ENCODE measurements around the gene NDFIP2.
"Not testable (repeated sequence)": the region's sequence is repeated elsewhere in the genome, so short reads cannot be mapped to it uniquely, and the experiment has no call there.

The NDFIP2 gene

GRCh38 chr13:79534596-79534995 lies 53.6 kb downstream of the NDFIP2 start:
- DNase-seq (ENCODE audit: low read depth): no peak

GRCh38 chr13:79538757-79539156 lies 57.8 kb downstream of the NDFIP2 start:
- no peak for DNase-seq (ENCODE audit: low read depth)

GRCh38 chr13:79540504-79540903 lies 59.5 kb downstream of the NDFIP2 start:
- DNase-seq (ENCODE audit: low read depth): no peak

DNA sequence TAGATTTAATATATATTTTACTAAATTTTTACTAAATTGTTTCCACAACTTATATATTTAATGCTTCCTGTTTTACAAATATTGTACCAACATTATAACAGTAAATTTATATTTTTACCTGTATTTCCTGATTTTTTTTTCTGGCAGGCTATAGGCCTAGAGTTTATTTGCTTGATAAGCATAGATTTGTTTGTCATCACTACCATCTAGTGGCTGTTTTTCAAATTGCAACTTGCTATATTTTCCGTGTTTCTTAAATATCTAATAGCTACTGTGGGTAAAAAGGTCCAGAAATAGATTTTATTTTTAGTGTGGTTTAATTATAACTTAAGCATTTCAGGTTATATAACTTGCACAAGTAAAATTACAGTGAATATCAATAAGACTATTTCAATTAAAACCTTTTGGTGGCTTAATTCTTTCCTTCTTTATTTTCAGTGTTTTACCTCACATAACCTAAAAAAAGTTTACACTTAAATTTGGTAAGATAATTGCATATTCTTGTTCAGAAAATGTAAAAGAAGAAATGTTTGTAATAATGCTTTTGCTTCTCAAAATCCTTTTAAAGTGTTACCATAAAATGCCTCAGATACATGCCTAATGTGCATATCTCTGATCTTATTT lies 60.6 kb downstream of the NDFIP2 start:
- no peak for DNase-seq (ENCODE audit: low read depth)

GRCh38 chr13:79543883-79544282 lies 62.9 kb downstream of the NDFIP2 start:
- DNase-seq (ENCODE audit: low read depth): no peak

DNA sequence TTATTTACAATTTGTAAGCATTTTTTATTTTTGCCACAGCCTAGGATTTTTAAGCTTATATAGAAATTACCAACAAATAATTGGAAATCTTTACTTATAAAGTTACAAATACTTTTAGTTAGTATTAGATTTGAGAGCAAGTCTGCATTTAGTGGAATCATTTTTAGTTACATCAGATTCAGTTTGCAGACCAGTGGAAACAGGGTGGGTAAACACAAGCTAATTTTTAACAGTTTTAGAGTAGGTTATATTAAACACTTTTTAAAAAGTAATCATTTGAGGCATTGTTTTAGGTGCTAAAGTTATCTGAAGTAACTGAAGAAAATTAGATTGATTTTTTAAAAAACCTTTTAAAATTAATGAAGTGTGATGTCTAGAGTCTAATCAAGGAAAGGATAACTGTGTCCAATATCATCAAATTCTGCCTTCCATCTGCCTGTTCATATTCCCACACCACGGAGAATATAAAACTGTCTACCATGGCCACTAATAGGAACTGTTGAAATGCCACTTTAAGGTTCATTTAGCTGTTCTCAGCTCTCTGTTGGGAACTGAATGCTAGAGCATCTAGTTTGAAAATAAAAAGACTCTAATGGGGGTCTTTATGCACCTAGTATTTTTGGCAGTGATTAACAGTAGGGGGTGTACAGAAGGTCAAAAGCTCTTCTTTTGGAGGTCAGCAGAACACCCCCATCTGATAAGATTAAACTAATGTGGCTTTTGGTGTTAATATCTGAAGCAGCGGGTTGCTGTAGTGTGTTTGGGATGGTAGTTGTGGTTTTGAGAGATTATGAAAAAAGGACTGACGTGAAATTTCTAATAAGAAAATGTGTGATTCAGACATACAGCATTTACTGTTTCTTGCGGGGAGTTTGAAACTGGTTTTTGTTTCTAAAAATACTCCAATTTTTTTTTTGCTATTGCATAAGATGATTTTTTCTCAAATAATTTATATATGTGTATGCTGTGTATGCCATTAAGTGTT lies 66.5 kb downstream of the NDFIP2 start:
- DNase-seq (ENCODE audit: low read depth): no peak

- no peak for DNase-seq (ENCODE audit: low read depth)
Observed at GRCh38 chr13:79548902-79549301, 67.9 kb downstream of the NDFIP2 start.

DNA sequence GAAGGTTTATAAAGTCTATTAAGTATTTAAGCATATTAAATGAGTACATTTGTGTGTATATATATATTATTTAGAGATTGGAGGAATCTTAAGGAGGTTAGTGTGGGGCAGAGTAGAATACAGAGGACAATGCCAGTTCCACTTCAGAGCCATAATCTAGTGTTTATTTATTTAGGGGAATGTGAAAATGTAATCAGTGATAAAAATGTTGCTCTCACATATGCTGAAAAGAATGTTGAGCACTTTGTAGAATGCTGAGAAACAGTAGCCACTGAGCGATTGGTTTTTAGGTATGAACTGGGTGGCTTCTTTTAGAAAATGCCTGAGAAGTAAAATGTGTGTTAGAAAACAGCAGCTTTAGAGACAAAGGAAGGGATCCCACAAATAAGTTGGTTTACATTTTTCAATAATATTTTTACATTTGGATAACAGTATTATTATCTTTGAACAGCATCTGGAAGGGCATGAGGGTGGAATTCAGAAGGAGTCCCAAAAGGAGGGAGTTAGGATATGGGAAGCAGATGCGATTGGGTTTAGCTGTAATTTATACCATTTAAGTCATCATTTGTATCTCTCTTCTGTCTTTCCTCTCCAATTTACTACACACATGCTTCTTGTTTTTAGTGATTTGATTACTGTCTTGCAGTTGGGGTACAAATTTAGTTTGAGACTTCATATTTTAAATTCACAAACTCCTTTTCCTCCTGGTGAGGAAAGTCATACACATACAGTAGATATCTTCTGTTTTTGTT lies 68.6 kb downstream of the NDFIP2 start:
- no peak for DNase-seq (ENCODE audit: low read depth)

DNA sequence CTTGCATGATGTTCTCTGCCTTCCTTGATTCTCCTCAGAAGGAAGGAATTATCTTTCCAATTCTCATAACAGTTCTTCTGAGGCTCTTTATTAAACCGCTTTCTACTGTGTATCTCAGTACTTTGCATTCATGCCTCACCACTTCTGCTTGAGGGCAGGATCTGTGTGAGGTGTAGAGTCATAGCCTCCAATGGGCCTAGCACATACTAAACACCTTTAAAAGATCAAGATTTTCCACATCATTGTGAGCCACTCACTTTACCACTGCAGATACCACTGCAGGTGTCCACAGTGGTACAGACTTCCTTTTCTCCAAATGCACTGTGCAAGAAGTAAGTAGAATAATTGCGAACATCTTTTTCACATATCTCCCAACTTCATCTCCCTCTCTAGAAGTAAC lies 76.7 kb downstream of the NDFIP2 start:
- DNase-seq (ENCODE audit: low read depth): no peak

- DNase-seq (ENCODE audit: low read depth): no peak
Observed at GRCh38 chr13:79560954-79561353, 80.0 kb downstream of the NDFIP2 start.

- no peak for DNase-seq (ENCODE audit: low read depth)
Observed at GRCh38 chr13:79562557-79562956, 81.6 kb downstream of the NDFIP2 start.

GRCh38 chr13:79566118-79566517 lies 85.2 kb downstream of the NDFIP2 start:
- DNase-seq (ENCODE audit: low read depth): no peak

DNA sequence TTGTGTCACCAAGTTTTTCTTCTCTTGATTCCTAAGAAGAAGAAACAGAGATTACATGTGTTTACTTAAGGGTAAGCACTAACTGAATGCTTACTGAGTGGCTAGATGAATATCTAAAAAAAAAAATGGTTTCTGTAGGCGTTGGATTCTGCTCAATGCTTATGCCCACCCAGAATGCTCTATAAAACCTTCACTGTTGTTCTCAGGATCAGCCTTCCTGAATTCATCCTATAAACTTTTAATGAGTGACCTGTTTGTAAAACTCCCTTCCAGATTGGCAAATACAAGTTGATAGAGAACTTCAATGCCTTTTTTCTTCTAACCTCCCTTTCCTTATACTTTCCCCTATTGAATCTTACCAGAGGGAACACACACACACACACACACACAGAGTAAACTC lies 90.2 kb downstream of the NDFIP2 start:
- DNase-seq (ENCODE audit: low read depth): no peak

DNA sequence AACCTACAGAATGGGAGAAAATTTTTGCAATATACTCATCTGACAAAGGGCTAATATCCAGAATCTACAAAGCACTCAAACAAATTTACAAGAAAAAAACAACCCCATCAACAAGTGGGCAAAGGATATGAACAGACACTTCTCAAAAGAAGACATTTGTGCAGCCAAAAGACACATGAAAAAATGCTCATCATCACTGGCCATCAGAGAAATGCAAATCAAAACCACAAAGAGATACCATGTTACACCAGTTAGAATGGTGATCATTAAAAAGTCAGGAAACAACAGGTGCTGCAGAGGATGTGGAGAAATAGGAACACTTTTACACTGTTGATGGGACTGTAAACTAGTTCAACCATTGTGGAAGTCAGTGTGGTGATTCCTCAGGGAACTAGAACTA lies 92.9 kb downstream of the NDFIP2 start:
- not testable (repeated sequence) for DNase-seq (ENCODE audit: low read depth)

GRCh38 chr13:79581870-79582315 lies 100.9 kb downstream of the NDFIP2 start:
- no peak for DNase-seq (ENCODE audit: low read depth)

DNA sequence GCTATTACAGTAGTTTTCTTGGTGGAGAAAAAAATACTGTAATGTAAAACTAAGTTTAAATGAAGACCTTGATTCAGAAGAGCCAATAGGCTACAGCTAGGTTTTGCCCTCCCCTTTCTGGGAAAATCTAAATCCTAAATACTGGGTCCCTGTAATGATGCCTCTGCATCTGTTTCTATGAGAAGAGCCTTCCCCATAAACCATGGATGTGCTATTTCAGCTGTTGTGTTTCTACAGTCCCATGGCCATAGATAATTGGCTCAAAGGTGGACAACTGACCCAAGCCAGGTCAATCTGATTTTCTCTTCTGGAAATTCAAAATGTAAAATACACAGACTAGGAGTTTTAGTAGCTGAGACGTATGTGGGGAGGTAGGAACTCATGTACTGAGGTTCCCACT lies 101.9 kb downstream of the NDFIP2 start:
- no peak for DNase-seq (ENCODE audit: low read depth)

DNA sequence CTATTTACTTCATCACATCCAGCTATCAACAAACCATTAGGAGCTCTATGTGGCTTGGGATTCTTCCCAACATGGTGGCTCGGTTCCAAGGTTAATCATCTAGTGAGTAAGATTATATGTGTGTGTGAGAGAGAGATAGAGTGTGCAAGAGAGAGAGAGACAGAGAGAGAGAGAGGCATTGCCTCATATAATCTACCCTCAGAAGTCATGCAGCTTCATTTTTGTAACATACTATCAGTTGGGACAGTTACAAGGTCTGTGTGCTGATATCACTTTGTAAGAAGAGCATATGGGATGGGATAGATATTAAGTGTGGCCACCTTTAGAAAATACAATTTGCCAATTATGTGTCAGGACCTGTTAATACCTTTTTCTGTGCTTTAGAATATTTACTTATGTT lies 104.1 kb downstream of the NDFIP2 start:
- no peak for DNase-seq (ENCODE audit: low read depth)

DNA sequence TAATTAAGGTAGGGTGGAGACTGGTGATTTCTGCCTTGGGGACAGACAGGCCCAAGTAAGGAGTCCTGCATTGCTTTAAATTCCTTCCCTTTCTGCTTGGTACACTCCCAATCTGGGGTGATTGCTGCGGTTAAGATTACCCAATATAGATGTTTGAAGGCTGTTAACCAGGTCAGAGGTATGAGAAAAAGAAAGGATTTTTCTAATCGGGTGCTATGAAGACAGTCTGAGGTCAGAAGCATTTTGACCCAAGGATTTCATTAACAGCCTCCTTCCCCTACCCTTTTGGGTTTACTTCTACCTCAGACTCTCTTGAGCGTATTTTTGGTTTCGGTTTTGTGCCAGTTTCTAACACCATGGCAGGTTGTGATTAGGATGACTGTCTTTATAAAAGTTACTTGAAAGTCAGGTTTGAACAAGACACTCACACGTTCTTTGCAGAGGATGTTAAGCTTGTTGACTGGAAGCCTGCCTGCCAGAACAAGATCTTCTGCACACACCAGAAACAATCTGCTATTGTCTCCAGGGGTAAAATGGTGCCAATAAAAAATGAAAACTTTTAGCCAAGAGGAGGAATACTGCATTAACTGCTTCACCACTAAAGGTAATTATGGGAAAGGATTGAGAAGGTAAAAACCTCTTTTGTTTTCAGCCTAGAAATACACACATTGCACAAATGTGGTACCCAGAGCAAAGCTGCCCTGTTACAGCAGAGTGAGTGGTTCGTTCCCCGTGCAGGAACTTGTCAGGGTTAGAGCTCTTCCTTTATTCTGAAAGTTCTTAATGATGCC lies 108.8 kb downstream of the NDFIP2 start:
- no peak for DNase-seq (ENCODE audit: low read depth)

- DNase-seq (ENCODE audit: low read depth): no peak
Observed at GRCh38 chr13:79590394-79590676, 109.4 kb downstream of the NDFIP2 start.

GRCh38 chr13:79591493-79591892 lies 110.5 kb downstream of the NDFIP2 start:
- no peak for DNase-seq (ENCODE audit: low read depth)

- DNase-seq (ENCODE audit: low read depth): no peak
Observed at GRCh38 chr13:79593121-79593520, 112.2 kb downstream of the NDFIP2 start.

DNA sequence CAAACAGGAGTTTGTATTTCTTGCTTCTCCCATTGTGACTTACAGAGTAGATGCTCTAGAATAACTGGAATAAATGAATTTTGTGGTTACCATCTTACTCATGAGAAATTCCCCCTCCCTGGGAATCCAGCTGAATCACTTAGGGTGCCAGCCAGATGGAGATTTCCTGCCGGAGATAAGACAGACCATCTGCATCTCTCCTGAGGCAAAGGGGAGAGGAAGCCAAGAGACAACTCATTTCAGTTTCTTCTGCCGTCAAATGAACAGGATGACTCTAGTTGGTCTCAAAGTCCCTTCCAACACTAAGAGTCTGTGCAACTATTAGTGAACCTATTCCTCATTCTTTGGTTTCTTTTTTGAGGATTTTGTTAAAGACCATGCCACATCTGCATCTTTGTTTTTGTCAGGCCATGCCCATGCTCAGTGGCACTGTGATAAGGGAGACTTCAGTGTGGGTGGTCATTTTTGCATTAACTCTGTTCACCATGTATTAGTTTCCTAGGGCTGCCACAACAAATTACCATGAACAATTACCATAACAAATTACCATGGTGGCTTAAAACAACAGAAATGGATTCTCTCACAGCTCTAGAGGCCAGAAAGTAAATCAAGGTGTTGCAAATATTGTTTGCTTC lies 112.8 kb downstream of the NDFIP2 start:
- no peak for DNase-seq (ENCODE audit: low read depth)

All from stimulated activated CD4-positive, alpha-beta T cell treated with anti-CD3 and anti-CD28 coated beads, Interleukin-2, amount 100 ng/mL, for 4 hours (primary cell).